NOMO-1 treated with DMSO at 0.1 percent for 48 hours (cell line): ENCODE data around the gene HOXC4.

Experiments
- DNase-seq: peaks from one replicate; lab custom pipeline; 2025; ENCODE audit not compliant: unreplicated experiment; lab: John Stamatoyannopoulos, UW

HOXC4 gene

DNA sequence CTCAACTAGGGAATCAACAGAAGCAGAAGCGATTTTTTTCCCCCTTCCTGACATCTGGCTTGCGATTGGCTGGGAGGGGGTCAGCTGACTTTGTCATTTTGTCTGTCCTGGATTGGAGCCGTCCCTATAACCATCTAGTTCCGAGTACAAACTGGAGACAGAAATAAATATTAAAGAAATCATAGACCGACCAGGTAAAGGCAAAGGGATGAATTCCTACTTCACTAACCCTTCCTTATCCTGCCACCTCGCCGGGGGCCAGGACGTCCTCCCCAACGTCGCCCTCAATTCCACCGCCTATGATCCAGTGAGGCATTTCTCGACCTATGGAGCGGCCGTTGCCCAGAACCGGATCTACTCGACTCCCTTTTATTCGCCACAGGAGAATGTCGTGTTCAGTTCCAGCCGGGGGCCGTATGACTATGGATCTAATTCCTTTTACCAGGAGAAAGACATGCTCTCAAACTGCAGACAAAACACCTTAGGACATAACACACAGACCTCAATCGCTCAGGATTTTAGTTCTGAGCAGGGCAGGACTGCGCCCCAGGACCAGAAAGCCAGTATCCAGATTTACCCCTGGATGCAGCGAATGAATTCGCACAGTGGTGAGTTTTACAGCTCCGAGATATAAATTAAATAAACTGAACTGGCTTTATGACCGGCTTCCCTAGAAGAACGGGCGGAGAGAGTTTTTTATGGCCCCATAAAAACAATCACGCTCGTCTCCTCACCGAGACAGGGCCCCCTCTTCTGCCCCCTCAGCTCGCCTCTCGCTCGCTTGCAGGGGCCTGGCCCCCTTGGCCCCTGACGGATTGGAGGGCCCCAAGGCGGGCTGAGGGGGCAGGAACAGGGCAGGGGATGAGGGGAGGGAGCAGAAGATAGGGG is 25.1 kb upstream of the HOXC4 start, which contains the start of gene HOXC6:
Gene HOXC6, plus strand, starts transcription at position 127 of the 888 bp plus-strand sequence. Its CDS starts 82 bp downstream, at position 209.
- DNase-seq, result peak; percentile 74

DNA sequence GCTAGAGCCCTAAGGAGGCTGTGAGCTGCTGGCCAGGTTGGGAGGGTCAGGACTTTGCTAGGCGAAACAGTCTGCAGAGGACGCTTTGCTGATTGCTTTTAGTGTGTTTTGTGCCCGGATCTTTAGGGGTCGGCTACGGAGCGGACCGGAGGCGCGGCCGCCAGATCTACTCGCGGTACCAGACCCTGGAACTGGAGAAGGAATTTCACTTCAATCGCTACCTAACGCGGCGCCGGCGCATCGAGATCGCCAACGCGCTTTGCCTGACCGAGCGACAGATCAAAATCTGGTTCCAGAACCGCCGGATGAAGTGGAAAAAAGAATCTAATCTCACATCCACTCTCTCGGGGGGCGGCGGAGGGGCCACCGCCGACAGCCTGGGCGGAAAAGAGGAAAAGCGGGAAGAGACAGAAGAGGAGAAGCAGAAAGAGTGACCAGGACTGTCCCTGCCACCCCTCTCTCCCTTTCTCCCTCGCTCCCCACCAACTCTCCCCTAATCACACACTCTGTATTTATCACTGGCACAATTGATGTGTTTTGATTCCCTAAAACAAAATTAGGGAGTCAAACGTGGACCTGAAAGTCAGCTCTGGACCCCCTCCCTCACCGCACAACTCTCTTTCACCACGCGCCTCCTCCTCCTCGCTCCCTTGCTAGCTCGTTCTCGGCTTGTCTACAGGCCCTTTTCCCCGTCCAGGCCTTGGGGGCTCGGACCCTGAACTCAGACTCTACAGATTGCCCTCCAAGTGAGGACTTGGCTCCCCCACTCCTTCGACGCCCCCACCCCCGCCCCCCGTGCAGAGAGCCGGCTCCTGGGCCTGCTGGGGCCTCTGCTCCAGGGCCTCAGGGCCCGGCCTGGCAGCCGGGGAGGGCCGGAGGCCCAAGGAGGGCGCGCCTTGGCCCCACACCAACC is 23.9 kb upstream of the HOXC4 start:
- DNase-seq, result no peak

DNA sequence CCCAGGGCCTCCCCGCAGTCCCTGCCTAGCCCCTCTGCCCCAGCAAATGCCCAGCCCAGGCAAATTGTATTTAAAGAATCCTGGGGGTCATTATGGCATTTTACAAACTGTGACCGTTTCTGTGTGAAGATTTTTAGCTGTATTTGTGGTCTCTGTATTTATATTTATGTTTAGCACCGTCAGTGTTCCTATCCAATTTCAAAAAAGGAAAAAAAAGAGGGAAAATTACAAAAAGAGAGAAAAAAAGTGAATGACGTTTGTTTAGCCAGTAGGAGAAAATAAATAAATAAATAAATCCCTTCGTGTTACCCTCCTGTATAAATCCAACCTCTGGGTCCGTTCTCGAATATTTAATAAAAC is 23.2 kb upstream of the HOXC4 start:
- no peak for DNase-seq

DNA sequence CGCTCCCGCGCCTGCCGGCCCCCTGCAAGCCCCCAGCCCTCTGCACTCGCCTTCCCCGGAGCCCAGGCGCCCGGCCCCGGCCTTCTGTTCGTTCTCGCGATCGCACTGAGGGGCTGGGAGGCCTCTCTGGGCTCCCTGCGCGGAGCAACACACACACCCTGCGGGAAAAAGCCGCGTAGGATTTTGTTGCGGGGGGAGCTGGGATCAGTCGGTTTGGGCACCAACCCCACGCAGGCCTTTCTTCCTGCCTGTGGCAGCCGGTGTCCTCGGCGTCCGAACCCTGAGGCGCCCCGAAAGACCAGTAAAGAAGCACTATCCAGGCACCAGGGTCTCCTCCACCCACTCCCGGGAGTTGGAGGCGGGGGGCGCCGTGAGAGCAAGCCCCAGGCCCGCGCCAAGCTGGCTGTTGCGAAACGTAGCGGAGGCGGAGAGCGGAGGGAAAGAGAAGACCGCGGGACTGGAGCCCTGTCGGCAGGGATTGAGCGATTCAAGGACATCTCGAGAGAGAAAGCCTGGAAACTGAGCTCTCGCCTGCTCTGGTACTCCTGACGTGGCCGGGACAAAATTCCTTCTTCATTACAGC is 22.7 kb upstream of the HOXC4 start:
- no peak for DNase-seq

DNA sequence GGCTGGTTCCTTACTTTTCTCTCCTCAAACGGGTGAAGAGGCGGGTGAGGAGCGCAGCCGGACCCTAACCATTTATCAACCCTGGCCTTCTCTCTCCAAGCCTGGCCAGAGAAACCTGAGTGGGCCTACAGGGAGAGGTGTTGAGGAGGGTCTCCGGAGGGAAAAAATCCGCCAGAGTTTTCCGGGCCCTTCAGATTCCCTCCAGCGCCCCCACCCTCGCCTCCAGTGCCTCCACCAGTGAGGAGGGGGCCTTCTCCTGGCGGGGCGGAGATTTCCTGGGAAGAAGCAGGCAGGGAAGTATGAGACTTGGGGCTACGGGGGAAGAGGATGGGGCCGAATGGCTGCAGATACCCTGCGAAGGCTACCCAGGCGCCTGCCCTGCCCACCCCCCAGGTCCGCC is 22.2 kb upstream of the HOXC4 start:
- DNase-seq, result no peak

DNA sequence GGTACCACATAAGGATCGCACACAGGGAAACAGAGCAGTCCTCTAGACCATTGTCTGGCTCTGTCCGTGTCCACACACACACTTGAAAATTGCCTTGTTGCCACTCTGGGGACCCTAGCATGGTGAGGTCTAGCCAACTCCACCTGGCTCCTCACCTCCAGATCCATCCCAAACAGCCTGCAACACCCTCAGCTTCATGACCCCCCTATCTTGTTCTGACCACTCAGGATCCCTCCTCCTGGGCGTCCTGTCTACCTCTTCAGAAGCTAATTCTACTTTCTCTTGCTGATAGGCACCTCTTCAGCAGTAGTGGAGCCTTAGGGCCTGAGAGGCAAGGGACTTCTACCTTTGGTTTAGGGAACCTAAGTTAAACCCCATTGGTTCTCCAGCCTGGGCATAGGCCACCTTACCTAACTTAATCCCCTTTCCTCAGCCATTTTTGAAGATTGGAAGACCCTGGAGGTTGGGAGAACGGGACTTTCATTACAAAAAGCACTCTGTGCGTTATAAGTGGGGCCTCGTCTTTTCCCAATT is 21.5 kb upstream of the HOXC4 start:
- DNase-seq, result no peak

DNA sequence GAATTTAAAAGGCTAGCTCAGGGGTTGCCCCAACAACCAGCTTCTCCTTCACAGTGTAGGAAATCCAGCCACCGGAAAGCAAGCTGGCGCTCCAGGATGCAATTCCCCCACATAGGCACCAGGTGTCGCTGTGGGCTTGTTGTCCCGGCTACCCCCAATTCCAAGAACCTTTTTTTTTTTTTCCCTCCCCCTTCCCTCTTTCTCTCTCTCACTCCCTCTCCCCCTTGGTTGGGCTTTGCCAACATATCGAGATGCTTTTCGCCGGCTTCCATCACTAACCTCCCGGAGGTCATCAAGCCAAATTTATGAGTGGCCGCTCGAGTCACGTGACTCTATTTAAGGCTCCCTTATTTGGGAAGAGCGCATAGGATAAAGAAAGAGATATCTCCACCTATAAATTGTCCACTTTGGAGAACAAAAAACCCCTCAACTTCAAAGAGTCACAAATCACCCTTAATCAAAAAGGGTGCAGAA is 21.0 kb upstream of the HOXC4 start, which contains the start of gene HOXC5:
Gene HOXC5, plus strand, starts transcription at position 424 of the 474 bp plus-strand sequence. CDS start 73 bp downstream, outside the sequence.
- peak; percentile 51 for DNase-seq

DNA sequence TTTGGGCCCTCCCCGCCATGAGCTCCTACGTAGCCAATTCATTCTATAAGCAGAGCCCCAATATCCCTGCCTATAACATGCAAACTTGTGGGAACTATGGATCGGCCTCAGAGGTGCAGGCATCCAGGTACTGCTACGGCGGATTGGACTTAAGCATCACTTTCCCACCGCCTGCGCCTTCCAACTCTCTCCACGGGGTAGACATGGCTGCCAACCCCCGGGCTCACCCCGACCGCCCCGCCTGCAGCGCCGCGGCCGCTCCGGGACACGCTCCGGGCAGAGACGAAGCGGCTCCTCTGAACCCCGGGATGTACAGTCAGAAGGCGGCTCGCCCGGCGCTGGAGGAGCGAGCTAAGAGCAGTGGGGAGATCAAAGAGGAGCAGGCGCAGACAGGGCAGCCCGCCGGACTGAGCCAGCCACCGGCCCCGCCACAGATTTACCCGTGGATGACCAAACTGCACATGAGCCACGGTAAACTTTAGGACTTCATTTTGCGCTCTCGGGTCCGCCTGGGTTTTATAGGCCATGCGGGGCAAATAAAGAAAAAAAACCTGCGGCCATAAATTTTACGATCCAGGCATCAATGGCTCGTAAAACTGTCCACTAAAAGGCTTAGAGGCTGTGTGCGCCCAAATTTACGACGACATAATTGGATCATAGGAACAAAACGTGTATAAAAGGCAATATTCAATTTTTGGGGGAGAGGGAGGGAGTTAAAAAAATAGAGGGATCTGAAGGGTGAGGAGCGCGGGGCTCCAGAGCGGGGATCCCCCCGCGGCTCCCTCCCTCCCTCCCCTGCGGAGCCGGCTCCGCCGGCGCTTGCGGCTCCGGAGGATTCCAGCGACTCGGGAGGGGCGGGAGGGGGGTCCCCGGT is 20.3 kb upstream of the HOXC4 start:
- DNase-seq, result no peak

DNA sequence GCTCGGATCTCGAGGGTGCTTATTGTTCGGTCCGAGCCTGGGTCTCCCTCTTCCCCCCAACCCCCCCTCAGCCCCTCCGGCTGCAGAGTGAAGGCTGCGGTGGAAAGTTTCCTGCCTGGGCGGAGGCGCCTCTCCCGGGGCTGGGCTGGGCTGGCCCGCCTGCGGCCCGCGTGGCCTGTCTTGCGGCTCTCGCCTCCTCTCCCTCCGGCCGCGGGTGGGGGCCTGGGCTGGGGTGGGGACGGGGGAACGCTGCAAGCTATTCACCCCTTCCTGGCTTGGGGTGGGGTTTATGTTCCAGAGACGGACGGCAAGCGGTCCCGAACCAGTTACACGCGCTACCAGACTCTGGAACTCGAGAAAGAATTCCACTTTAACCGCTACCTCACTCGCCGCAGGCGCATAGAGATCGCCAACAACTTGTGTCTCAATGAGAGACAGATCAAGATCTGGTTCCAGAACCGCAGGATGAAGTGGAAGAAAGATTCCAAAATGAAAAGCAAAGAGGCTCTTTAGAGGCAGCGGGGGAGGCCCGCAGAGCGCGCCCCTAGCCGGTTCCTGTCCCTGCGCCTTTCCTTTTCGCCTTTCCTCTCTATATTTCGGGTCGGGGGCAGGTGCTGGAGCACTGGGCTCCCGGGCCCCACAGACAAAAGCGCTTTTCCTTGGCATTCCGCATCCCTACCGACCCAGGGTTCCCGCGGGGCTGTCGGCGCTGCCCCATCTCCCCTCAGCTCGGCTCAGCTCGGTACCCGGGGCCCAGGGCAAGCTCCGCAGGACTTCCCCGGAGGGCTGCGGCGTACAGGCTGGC is 19.5 kb upstream of the HOXC4 start:
- DNase-seq, result no peak

DNA sequence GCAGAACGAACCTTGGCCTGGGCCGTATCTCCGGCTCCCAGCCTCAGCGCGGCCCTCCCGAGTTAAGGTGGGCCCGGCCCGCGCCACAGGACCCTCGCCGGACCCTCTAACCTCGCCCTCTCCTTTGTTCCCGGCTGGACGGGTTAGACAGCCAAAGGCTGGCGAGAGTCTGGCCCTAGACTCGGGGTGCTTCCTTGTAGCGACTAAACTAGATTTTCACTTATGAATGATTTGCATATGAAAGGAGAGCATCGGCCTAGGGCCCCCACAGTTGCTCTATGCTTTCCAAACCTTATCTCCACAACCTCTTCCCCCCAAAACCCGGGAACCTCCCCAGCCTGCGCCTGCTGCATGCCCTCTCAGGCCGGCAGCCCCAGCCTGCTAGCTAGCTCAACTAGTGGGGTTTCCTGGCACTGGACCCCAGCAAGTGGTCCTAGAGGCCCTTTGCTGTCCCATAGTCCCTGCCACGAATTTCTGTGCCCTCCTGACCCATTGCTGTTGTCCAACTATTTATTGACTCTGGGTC is 18.8 kb upstream of the HOXC4 start:
- DNase-seq, result no peak

DNA sequence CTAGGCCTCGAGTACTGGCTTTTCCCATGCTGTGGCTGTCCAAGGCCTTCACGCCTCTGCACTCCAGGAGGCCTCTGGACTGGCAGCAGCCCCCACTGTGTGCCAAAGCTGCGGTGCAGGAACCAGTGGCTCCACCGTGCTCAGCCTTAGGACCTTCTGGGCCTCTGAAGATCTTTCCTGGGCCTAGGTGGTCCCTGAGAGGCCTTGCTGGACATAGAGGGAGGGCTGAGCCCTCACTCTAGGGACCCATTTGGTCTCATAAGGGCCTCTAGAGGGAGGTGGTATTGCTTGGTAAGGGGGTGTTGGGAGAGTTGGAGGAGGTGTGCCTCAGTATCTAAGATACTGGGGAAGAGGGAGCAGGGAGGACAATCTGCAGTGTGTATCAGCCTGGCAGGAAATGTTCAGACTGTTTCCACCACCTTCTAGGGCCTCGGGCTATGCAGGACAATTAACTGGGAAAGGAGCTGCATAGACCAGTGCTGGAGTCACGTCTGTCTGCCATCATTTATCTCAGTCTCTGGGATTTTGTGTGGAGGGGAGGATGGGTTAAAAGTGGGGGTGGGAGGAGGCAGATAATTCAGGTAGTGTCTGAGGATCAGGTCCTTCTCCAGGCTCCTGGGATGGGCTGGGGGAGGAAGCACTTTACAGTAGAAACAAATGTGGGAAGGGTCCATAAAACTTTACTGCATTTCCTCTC is 17.9 kb upstream of the HOXC4 start:
- DNase-seq, result no peak

DNA sequence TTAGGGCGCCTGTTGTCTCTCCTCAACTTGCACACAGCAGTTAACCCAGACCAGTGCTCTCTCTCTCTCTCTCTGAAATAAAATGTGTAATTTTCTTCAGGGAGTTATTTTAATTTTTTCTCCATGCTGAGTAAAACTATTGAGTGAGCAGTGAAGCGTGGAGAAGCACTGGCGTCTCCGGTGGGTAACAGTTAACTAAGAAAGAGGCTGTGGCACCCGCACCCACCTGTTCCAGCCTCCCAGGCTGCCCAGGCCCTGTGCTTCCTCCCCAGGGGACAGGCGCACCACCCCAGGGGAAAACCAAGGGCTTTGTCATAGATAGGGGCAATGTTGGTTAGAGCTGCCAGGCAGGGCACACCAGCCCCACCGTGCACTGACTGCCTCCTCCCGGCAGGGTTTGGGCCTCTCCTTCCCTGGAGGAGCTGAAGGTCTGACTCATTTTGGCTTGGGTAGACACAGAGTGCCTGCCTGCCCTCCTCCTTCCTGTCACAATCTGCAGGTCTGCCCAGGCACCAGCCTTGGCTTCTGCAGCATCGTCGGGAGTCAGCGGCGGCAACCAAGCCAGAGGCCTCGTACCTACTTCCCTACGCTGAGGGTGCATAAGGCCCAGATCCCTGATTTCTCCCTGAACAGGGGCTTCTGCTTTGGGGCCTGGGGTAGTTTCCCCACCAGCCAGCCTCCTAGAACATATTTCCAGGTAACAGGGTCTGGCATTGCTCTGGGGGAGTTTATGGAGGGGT is 16.8 kb upstream of the HOXC4 start:
- DNase-seq, result no peak

DNA sequence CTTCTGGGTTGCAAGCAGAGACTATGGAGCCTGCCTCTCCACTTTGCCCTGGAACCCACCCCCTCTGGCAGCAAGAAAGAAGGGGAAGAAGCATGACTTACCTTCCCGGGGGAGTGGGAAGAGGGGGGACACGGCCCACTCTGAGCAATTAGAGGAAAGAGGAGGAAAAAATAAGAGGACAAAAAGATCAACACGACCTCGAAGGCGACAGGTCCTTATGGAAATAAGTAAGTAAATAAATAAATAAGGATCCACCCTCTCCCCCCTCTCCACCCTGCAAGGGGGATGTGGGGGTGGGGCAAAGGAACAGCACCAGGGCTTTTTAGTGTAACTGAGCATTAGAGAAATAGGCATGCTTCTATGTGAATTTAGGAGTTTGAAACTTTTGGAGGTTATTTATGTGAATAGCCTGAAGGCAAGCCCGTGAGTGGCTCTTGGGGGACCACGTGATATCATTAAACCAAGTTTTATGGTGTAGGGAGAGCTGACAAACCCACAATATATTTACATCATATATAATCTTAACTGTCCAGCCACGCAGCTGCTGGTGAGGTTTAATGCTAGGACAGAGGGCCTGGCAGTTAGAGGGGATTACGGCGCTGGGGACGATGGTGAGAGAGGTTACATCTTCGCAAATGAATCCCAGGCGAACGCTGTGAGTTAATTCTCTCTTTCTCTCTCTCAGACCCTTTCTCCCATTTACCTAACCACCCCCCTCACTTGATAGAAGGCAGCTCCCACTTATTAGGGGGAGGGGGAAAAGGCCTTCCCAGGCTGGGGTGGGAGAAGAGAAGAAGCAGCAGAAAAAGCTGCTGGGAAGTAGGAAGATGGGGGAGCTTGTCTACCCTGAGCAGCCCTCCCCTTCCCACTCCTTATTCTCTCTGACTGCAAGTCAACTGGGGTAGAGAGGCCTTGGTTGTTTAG is 16.0 kb upstream of the HOXC4 start:
- no peak for DNase-seq

DNA sequence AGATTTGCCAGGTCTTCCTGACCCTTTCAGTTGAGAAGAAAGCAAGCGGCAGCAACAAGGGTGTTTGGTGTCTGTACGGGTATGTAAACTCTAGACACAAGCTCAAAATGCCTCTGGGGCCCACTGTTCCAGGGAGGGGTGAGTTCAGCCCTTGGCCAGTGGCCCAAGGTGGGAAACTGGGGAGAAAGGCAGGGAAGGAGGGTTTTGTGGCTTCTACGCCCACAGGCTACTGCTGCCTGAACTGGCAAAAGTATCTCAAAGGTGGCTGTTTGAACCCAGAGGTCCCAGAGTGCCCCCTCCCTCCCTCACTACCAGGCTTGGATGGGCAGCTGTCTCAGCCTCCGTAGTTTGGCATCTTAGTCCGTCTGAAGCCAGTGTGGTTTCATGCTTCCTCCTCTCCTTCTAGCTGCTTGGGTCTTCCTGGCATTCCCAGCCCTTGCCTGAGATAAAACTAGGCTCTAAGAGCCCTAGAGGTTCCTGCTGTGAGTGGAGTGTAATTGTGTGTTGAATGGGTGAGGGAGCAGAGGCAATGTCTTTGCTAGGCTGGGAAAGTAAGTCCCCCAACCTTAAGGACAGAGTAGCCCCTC is 15.3 kb upstream of the HOXC4 start:
- DNase-seq, result no peak

DNA sequence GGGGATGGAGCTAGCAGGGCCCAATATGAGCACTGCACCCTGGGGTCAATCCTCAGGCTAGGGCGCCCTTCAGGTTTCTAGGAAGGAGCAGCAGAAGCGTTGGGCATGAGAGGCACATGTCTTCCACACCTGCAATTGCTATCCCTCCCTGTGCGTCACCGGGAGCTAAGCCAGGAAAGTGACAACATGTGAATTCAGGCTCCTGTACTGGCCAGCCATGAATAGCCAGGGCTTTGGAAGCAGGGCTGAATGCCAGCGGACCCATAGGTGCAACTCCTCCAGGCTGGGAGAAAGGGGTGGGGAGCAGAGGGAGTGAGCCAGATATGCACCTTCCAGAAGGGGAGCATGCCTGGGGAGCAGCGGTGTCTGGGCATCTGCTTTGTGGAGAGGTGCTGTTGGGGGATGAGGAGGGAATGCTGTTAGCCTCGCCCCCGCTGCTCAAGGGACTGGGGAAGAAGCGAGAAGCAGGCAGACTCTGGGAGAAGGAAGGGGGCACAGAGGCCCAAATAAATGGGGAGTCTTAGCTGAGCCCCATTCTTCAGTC is 14.7 kb upstream of the HOXC4 start:
- no peak for DNase-seq
